Measurements from ENCODE around the gene DENND4B.

- no peak for TF ChIP-seq EZH2 (IDR thresholded peaks at IDR 0.05; ENCODE audit: insufficient read depth, poor library complexity, severe bottlenecking)
- no peak for TF ChIP-seq EZH2phosphoT487 (IDR thresholded peaks at IDR 0.05; ENCODE audit: insufficient read depth, low read depth)
These were observed 11.2 kb upstream of the DENND4B start for GRCh38 chr1:153957744-153958110.
